22Rv1 (cell line): Measurements from ENCODE around the gene DPM2.

ENCODE experiments used
- H3K27ac ChIP-seq: fragments of 450-650 bp; 2 replicates; pipeline ENCODE4 v1.5.1; 2017
- ZFX ChIP-seq: fragments of 450-650 bp; IDR thresholded peaks from 2 replicates; pipeline ENCODE4 v1.6.1; 2017; ENCODE audit warnings: antibody characterized with exemption, borderline replicate concordance
- TF ChIP-seq, protein P1 (sequence below): fragments of 450-650 bp; IDR thresholded peaks from 2 replicates; pipeline ENCODE4 v1.5.1; 2017; ENCODE audit warnings: mild to moderate bottlenecking

Gene DPM2, protein sequence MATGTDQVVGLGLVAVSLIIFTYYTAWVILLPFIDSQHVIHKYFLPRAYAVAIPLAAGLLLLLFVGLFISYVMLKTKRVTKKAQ

DNA sequence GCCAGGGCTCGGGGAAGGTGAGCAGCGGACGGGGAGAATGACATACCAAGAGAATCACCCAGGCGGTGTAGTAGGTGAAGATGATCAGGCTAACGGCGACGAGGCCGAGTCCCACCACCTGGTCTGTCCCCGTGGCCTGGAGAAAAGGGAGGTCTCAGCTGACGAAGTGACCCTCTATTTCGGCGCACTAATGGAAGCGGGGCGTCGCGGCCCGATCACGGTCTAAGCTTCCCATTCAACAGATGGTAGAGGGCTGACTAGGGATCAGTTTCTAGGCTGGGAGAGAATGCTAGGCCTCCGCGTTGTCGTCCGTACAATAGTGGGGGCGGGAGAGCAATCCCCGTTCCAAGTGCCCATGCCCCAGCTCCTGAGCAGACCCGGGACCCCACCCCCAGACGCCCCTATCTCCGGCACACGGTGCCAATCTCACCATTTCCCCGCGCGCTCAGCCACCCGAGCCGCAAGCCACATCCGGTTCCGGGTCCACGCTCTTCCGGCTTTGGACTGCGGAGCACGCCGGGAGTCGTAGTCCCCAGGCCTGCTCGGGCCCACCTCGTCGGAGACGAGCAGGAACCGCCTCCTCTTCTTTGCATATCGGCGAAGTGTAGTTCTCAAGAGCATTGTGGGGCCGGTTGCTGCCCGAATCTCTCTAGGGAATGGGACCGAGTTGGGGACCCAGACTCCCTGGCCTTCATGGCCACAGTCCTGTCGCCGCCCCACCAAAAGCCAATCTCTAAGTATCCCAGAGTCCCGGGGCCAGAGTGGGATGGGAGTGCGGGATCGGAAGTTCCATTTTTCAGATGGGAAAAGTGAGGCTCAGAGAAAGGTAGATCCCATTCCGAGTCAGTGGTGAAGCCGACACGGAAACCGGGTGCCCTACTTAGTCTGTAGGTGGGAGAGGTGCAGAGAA, at the start of gene DPM2:
Gene DPM2, minus strand, starts transcription at position 467 of the 910 bp plus-strand sequence. Its CDS starts 34 bp downstream, at position 433.
- TF ChIP-seq ZFX, result no peak
- TF ChIP-seq, protein P1, sequence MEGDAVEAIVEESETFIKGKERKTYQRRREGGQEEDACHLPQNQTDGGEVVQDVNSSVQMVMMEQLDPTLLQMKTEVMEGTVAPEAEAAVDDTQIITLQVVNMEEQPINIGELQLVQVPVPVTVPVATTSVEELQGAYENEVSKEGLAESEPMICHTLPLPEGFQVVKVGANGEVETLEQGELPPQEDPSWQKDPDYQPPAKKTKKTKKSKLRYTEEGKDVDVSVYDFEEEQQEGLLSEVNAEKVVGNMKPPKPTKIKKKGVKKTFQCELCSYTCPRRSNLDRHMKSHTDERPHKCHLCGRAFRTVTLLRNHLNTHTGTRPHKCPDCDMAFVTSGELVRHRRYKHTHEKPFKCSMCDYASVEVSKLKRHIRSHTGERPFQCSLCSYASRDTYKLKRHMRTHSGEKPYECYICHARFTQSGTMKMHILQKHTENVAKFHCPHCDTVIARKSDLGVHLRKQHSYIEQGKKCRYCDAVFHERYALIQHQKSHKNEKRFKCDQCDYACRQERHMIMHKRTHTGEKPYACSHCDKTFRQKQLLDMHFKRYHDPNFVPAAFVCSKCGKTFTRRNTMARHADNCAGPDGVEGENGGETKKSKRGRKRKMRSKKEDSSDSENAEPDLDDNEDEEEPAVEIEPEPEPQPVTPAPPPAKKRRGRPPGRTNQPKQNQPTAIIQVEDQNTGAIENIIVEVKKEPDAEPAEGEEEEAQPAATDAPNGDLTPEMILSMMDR, result no peak

DNA sequence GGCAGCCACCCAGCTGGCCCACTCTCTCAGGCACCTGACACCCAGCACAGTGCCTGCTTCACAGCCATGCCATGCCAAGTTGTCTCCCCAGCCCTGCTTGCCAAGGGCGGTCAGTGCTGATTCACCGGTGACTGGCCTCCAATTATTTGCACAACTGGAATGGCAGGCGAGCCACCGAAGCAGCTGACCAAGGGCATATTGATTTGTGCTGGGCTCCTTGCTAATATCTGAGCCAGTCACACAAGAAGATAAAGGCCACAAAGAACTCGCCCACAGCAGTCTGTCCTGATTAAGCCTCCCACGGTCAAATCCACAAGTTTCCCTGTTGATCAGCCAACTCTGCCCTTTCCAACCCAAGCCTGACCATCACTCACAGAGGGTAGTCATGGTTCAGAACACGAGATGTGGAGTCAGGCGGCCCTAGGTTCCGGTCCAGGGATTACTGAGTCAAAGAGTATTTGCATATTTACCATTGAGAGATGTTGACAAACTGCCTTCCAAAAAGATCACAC, 49.5 kb upstream of the DPM2 start:
- peak overlapping the region; percentile 45 for H3K27ac ChIP-seq
- no peak for TF ChIP-seq ZFX
- TF ChIP-seq, protein P1, result no peak

More for the DNA sequence above, at the start of gene DPM2:
- H3K27ac ChIP-seq, result peak within 1 kb of the TSS; percentile 56

DNA sequence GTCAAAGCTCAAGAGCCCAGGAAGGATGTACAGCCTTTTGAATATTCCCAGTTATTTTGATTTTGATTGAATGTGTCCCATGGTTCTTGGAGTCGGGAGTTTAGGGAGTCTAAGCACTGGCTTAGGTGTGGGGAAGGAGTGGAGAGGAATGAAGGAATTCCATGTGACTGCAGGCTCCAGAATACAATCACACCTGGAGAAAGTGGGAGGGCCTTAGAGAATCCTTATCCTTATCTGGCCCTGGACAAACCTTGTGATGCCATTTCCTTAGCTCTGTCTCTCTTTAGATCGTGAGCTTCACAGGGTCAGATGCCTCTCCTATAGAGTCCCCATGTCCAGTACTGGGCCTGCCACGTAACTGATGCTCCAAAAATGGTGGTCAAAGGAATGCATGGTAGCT, 47.4 kb upstream of the DPM2 start:
- no peak overlapping the region for H3K27ac ChIP-seq

DNA sequence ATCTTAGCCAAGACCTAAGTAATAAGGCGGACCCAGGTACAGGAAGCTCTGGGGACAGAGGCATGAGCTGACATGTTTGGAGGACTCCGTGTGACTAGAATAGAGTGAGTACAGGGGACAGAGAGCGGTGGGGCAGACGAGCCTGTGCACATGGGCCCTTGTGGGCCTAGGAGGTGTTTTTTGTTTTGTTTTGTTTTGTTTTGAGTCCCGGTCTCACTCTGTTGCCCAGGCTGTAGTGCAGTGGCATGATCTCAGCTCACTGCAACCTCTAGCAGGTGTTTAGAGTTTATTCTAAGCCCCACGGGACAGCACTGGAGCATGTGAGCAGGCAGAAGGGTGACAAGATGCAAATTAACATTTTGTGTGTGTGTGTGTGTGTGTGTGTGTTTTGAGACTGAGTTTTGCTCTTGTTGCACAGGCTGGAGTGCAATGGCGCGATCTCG, 46.2 kb upstream of the DPM2 start:
- no peak overlapping the region for H3K27ac ChIP-seq
- TF ChIP-seq ZFX, result no peak
- TF ChIP-seq, protein P1, result no peak

More for the DNA sequence above, 47.4 kb upstream of the DPM2 start:
- TF ChIP-seq, protein P1, result no peak
- TF ChIP-seq ZFX, result no peak

DNA sequence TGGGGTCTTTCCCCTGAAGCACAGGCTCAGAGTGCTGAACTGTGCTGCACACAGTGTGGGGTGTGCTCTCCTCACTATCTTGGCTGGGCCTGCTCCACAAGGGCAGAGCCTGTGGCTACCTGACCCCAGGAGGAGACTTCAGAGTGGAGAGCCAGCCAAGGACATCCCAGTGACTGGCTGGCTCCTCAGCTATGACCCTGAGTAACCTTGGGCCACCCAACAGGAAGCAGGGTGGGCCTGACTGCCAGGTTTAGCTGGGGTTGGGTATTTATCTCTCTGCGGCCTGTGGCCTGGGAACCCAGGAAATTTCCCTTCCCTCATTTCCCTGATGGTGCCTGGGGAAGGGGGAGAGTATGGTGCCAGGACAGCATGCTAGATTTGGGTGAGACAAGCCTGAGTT, 45.3 kb upstream of the DPM2 start:
- TF ChIP-seq, protein P1, result no peak
- no peak for TF ChIP-seq ZFX

DNA sequence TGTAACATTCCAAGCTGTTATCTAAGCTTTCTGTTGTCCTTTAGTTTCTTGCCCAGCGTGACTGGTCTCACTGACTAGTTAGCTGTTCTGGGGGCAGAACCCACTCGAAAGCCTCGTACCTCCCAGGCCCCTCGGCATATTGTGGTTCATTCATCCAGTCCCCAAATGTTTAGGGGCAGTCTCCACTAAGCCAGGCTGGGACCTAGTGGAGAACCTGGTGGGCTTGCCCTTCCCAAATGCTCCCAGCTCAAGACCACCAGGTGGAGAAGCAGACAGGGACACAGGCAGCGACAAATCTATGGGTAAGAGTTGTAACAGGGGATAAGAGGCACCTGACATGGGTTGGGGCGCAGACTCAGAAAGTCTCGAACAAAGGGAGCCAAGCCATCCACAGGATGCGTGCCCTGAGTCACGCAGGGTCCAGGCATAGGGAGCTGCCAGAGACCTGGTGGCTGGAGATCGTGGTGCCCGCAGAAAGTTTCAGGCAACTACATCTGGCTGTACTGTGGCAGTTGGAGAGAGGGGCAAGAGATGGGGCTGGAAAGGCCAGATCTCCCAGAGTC, 44.0 kb upstream of the DPM2 start:
- TF ChIP-seq ZFX, result no peak
- TF ChIP-seq, protein P1, result no peak
- peak overlapping the region; percentile 82 for H3K27ac ChIP-seq

More for the DNA sequence above, 45.3 kb upstream of the DPM2 start:
- H3K27ac ChIP-seq, result no peak overlapping the region
